NCI-H524 (cell line): ENCODE results near the gene PTCH1.

Experiments used
- DNase-seq, 2 experiments: peaks; one replicate each; lab custom pipeline; 2025; lab: John Stamatoyannopoulos, UW

Gene PTCH1

GRCh38 chr9:95516734-95517558 is at the start of gene PTCH1:
Gene PTCH1 (minus strand): TSS chr9:95516971.
- peak in 1 of 2 experiments; percentile 50 for DNase-seq

GRCh38 chr9:95565982-95566381 is 49.2 kb upstream of the PTCH1 start:
- no peak for DNase-seq

- DNase-seq, result no peak
These were observed 45.1 kb upstream of the PTCH1 start for GRCh38 chr9:95561913-95562312.

GRCh38 chr9:95557142-95557541 is 40.4 kb upstream of the PTCH1 start:
- DNase-seq, result no peak

- peak; percentile 16 to 81 for DNase-seq
These were observed 39.8 kb upstream of the PTCH1 start for GRCh38 chr9:95556521-95556920.

- DNase-seq, result no peak
These were observed 36.2 kb upstream of the PTCH1 start for GRCh38 chr9:95552814-95553546.

- no peak for DNase-seq
These were observed 35.5 kb upstream of the PTCH1 start for GRCh38 chr9:95552255-95552654.

GRCh38 chr9:95551406-95551805 is 34.6 kb upstream of the PTCH1 start:
- DNase-seq, result no peak

GRCh38 chr9:95545831-95546567 is 29.2 kb upstream of the PTCH1 start:
- no peak for DNase-seq

- DNase-seq, result peak in 1 of 2 experiments; percentile 14
These were observed 17.4 kb upstream of the PTCH1 start for GRCh38 chr9:95533996-95534680.

GRCh38 chr9:95529910-95530309 is 13.1 kb upstream of the PTCH1 start:
- DNase-seq, result no peak

GRCh38 chr9:95528908-95529502 is 12.2 kb upstream of the PTCH1 start:
- no peak for DNase-seq

- DNase-seq, result no peak
These were observed 6.2 kb upstream of the PTCH1 start for GRCh38 chr9:95522871-95523370.

- no peak for DNase-seq
These were observed 4.9 kb upstream of the PTCH1 start for GRCh38 chr9:95521699-95522098.

GRCh38 chr9:95517559-95518425 is 1.0 kb upstream of the PTCH1 start:
- DNase-seq, result no peak

- DNase-seq, result peak in 1 of 2 experiments; percentile 53
These were observed 494 bp downstream of the PTCH1 start for GRCh38 chr9:95516221-95516733.

GRCh38 chr9:95515272-95516113 is 1.3 kb downstream of the PTCH1 start:
- peak; percentile 34 to 71 for DNase-seq

GRCh38 chr9:95514342-95514741 is 2.4 kb downstream of the PTCH1 start:
- DNase-seq, result no peak

- DNase-seq, result no peak
These were observed 3.1 kb downstream of the PTCH1 start for GRCh38 chr9:95513711-95514110.
